ENCODE data around the gene TGM6. TPM values are rescaled to one million over a fixed set of nuclear protein-coding genes. Genes with fewer than 3 reads are reported as not detected.

Gene TGM6
- total RNA-seq, 1 donor from 2014 or later, result not detected

GRCh38 chr20:2335096-2335870 lies 45.4 kb upstream of the TGM6 start:
- Mint-ChIP-seq H3K27me3 (ENCODE audit: unreplicated experiment) (peaks cover 8% of the 10 kb centered on the region), H3K9me3 (ENCODE audit: unreplicated experiment) (no peaks in the 10 kb centered on the region), H3K4me3 (ENCODE audit: unreplicated experiment) (no peak overlapping the region), H3K36me3 (ENCODE audit: low read depth, unreplicated experiment) (no peaks in the 10 kb centered on the region), H3K4me1 (ENCODE audit: unreplicated experiment) (no peaks in the 10 kb centered on the region), H3K27ac (ENCODE audit: unreplicated experiment) (no peak overlapping the region)
- TF ChIP-seq CTCF (IDR thresholded peaks at IDR 0.05; ENCODE audit: unreplicated experiment), result no peak
- DNase-seq (ENCODE audit: low spot score), result no peak

GRCh38 chr20:2336471-2336870 lies 44.2 kb upstream of the TGM6 start:
- H3K4me1 Mint-ChIP-seq (ENCODE audit: unreplicated experiment), result no peaks in the 10 kb centered on the region
- H3K27ac Mint-ChIP-seq (ENCODE audit: unreplicated experiment), result no peak overlapping the region
- H3K4me3 Mint-ChIP-seq (ENCODE audit: unreplicated experiment), result no peak overlapping the region
- TF ChIP-seq CTCF (IDR thresholded peaks at IDR 0.05; ENCODE audit: unreplicated experiment), result no peak
- H3K36me3 Mint-ChIP-seq (ENCODE audit: low read depth, unreplicated experiment), result no peaks in the 10 kb centered on the region
- DNase-seq (ENCODE audit: low spot score), result no peak
- H3K9me3 Mint-ChIP-seq (ENCODE audit: unreplicated experiment), result no peaks in the 10 kb centered on the region
- H3K27me3 Mint-ChIP-seq (ENCODE audit: unreplicated experiment), result peaks cover 9% of the 10 kb centered on the region

GRCh38 chr20:2337142-2337541 lies 43.6 kb upstream of the TGM6 start:
- Mint-ChIP-seq H3K4me1 (ENCODE audit: unreplicated experiment) (no peaks in the 10 kb centered on the region), H3K27me3 (ENCODE audit: unreplicated experiment) (peaks cover 9% of the 10 kb centered on the region), H3K36me3 (ENCODE audit: low read depth, unreplicated experiment) (no peaks in the 10 kb centered on the region), H3K4me3 (ENCODE audit: unreplicated experiment) (no peak overlapping the region), H3K9me3 (ENCODE audit: unreplicated experiment) (no peaks in the 10 kb centered on the region), H3K27ac (ENCODE audit: unreplicated experiment) (no peak overlapping the region)
- no peak for DNase-seq (ENCODE audit: low spot score)
- TF ChIP-seq CTCF (IDR thresholded peaks at IDR 0.05; ENCODE audit: unreplicated experiment), result no peak

- Mint-ChIP-seq H3K9me3 (ENCODE audit: unreplicated experiment) (no peaks in the 10 kb centered on the region), H3K27me3 (ENCODE audit: unreplicated experiment) (peaks cover 9% of the 10 kb centered on the region), H3K4me3 (ENCODE audit: unreplicated experiment) (no peak overlapping the region), H3K27ac (ENCODE audit: unreplicated experiment) (no peak overlapping the region), H3K4me1 (ENCODE audit: unreplicated experiment) (no peaks in the 10 kb centered on the region), H3K36me3 (ENCODE audit: low read depth, unreplicated experiment) (no peaks in the 10 kb centered on the region)
- no peak for TF ChIP-seq CTCF (IDR thresholded peaks at IDR 0.05; ENCODE audit: unreplicated experiment)
- no peak for DNase-seq (ENCODE audit: low spot score)
Observed at GRCh38 chr20:2338411-2339066, 42.2 kb upstream of the TGM6 start.

- no peak for DNase-seq (ENCODE audit: low spot score)
- no peak overlapping the region for H3K4me3 Mint-ChIP-seq (ENCODE audit: unreplicated experiment)
- TF ChIP-seq CTCF (IDR thresholded peaks at IDR 0.05; ENCODE audit: unreplicated experiment), result no peak
- H3K36me3 Mint-ChIP-seq (ENCODE audit: low read depth, unreplicated experiment), result no peaks in the 10 kb centered on the region
- H3K9me3 Mint-ChIP-seq (ENCODE audit: unreplicated experiment), result no peaks in the 10 kb centered on the region
- peaks cover 7% of the 10 kb centered on the region for H3K27me3 Mint-ChIP-seq (ENCODE audit: unreplicated experiment)
- H3K4me1 Mint-ChIP-seq (ENCODE audit: unreplicated experiment), result no peaks in the 10 kb centered on the region
- H3K27ac Mint-ChIP-seq (ENCODE audit: unreplicated experiment), result no peak overlapping the region
Observed at GRCh38 chr20:2340136-2340535, 40.6 kb upstream of the TGM6 start.

Measured in endothelial cell (in vitro differentiated cells).